IMR-90 (cell line): ENCODE data around the gene ATPAF1. TPM values are rescaled to one million over a fixed set of nuclear protein-coding genes. Genes with fewer than 3 reads are reported as not detected.

Experiments
- ATAC-seq: fragments of 200-7000 bp; cut with Tn5 transposase; 2 replicates; pipeline ENCODE4 v1.9.1; 2020; ENCODE audit warnings: low read depth, mild to moderate bottlenecking, moderate library complexity
- BruUV-seq: library from RNA; stranded (reverse); fragments of 400-500 nt; replicated peaks from 2 replicates; lab custom pipeline; 2021; lab: Mats Ljungman, UMichigan
- CTCF ChIA-PET: fragments of 300-600 bp; formaldehyde crosslinking; extraction: SDS; loops from one replicate; lab custom pipeline; 2021; ENCODE audit warnings: antibody characterized with exemption; lab: Yijun Ruan, JAX
- POLR2A ChIA-PET: fragments of 300-600 bp; sonication (Branson Sonifier 250); formaldehyde crosslinking; loops from one replicate; lab custom pipeline; 2022; ENCODE audit warnings: antibody characterized with exemption; ENCODE audit not compliant: unreplicated experiment; lab: Charles Lee
- DNase-seq: peaks from one replicate; pipeline ENCODE4 v3.0.0; 2013
- H2AFZ ChIP-seq: replicated peaks from 2 replicates; pipeline ENCODE3; 2013; ENCODE audit warnings: low read length, mild to moderate bottlenecking; ENCODE audit not compliant: poor library complexity
- H2AK5ac ChIP-seq: 2 replicates; pipeline ENCODE4 v1.6.1; 2013; ENCODE audit warnings: low read depth, low read length, inconsistent platforms
- H2AK9ac ChIP-seq: replicated peaks from 2 replicates; pipeline ENCODE3; 2013; ENCODE audit warnings: mild to moderate bottlenecking, low read depth, low read length, moderate library complexity; ENCODE audit not compliant: poor library complexity
- H2BK120ac ChIP-seq: 2 replicates; pipeline ENCODE4 v1.6.1; 2013; ENCODE audit warnings: low read depth, low read length, inconsistent platforms
- H2BK15ac ChIP-seq: 3 replicates; pipeline ENCODE4 v1.6.1; 2013; ENCODE audit warnings: low read depth, low read length, inconsistent platforms
- H2BK20ac ChIP-seq: 2 replicates; pipeline ENCODE4 v1.6.1; 2013; ENCODE audit warnings: low read depth, mild to moderate bottlenecking, inconsistent platforms, low read length, moderate library complexity
- H2BK5ac ChIP-seq: 2 replicates; pipeline ENCODE4 v1.6.1; 2013; ENCODE audit warnings: mild to moderate bottlenecking, low read depth, low read length, inconsistent platforms; ENCODE audit not compliant: poor library complexity, severe bottlenecking
- H3K14ac ChIP-seq: replicated peaks from 2 replicates; pipeline ENCODE4 v1.6.1; 2013; ENCODE audit warnings: low read depth, low read length, inconsistent platforms
- H3K18ac ChIP-seq: 2 replicates; pipeline ENCODE4 v1.6.1; 2013; ENCODE audit warnings: low read depth, low read length, control low read depth
- H3K23ac ChIP-seq: 2 replicates; pipeline ENCODE4 v1.6.1; 2013; ENCODE audit warnings: low read depth, low read length, inconsistent platforms
- H3K27ac ChIP-seq: 2 replicates; pipeline ENCODE4 v1.5.1; 2013; ENCODE audit warnings: mild to moderate bottlenecking, control low read depth, low read length; ENCODE audit not compliant: insufficient read depth
- H3K27me3 ChIP-seq: 2 replicates; pipeline ENCODE4 v1.6.1; 2013; ENCODE audit warnings: low read length; ENCODE audit not compliant: control insufficient read depth, insufficient read depth
- H3K36me3 ChIP-seq: 2 replicates; pipeline ENCODE4 v1.6.1; 2013; ENCODE audit warnings: low read length, mixed read lengths; ENCODE audit not compliant: control insufficient read depth, insufficient read depth
- H3K4ac ChIP-seq: 2 replicates; pipeline ENCODE4 v1.6.1; 2013; ENCODE audit warnings: low read depth, low read length, inconsistent platforms
- H3K4me1 ChIP-seq: 2 replicates; pipeline ENCODE4 v1.6.1; 2013; ENCODE audit warnings: low read length, mixed read lengths; ENCODE audit not compliant: control insufficient read depth, insufficient read depth
- H3K4me2 ChIP-seq: 2 replicates; pipeline ENCODE4 v1.6.1; 2013; ENCODE audit warnings: low read depth, mild to moderate bottlenecking, control low read depth, low read length, moderate library complexity
- H3K4me3 ChIP-seq: 2 replicates; pipeline ENCODE4 v1.5.1; 2013; ENCODE audit warnings: low read depth, mild to moderate bottlenecking, control low read depth, low read length, moderate library complexity; ENCODE audit not compliant: insufficient read depth
- H3K56ac ChIP-seq: 2 replicates; pipeline ENCODE4 v1.6.1; 2013; ENCODE audit warnings: low read length, inconsistent platforms; ENCODE audit not compliant: insufficient read depth; ENCODE audit errors: extremely low read depth
- H3K79me1 ChIP-seq, 2 experiments: 2 replicates each; pipeline ENCODE4 v1.6.1; 2013; ENCODE audit warnings: low read length in 2 of 2, inconsistent platforms in 1 of 2, low read depth in 1 of 2
- H3K9ac ChIP-seq: 2 replicates; pipeline ENCODE4 v1.6.1; 2013; ENCODE audit warnings: low read depth, low read length, control low read depth
- H3K9me1 ChIP-seq: 2 replicates; pipeline ENCODE4 v1.6.1; 2013; ENCODE audit warnings: low read length, inconsistent platforms; ENCODE audit not compliant: insufficient read depth
- H3K9me3 ChIP-seq: 2 replicates; pipeline ENCODE4 v1.6.1; 2013; ENCODE audit warnings: low read length; ENCODE audit not compliant: control insufficient read depth, insufficient read depth
- H4K20me1 ChIP-seq: 2 replicates; pipeline ENCODE4 v1.6.1; 2013; ENCODE audit warnings: low read length, inconsistent platforms; ENCODE audit not compliant: insufficient read depth
- H4K5ac ChIP-seq: 2 replicates; pipeline ENCODE4 v1.6.1; 2013; ENCODE audit warnings: mild to moderate bottlenecking, low read depth, low read length, control low read depth
- H4K8ac ChIP-seq, 2 experiments: 2 replicates each; pipeline ENCODE4 v1.6.1; 2013; ENCODE audit warnings: low read depth in 2 of 2, low read length in 2 of 2, control low read depth in 1 of 2, inconsistent platforms in 1 of 2
- H4K91ac ChIP-seq: 2 replicates; pipeline ENCODE4 v1.6.1; 2013; ENCODE audit warnings: low read depth, low read length, inconsistent platforms; ENCODE audit not compliant: insufficient read depth
- BHLHE40 ChIP-seq: fragments of 150-350 bp; IDR thresholded peaks from 2 replicates; pipeline ENCODE4 v1.6.1; 2016; ENCODE audit warnings: mild to moderate bottlenecking, low read depth, low read length
- CEBPB ChIP-seq: IDR thresholded peaks from 2 replicates; pipeline ENCODE4 v1.6.1; 2012; ENCODE audit warnings: low read depth, low read length, improper control_type of control experiment
- CHD1 ChIP-seq: IDR thresholded peaks from 2 replicates; pipeline ENCODE4 v1.6.1; 2012; ENCODE audit warnings: low read depth, low read length, improper control_type of control experiment
- ELK1 ChIP-seq: fragments of 150-350 bp; IDR thresholded peaks from 2 replicates; pipeline ENCODE4 v1.6.1; 2016; ENCODE audit warnings: low read depth, mild to moderate bottlenecking, low read length, moderate library complexity, borderline replicate concordance
- FOS ChIP-seq: fragments of 150-350 bp; IDR thresholded peaks from 2 replicates; pipeline ENCODE4 v1.6.1; 2016; ENCODE audit warnings: low read depth, low read length
- MAFK ChIP-seq: IDR thresholded peaks from 2 replicates; pipeline ENCODE4 v1.6.1; 2012; ENCODE audit warnings: low read depth, low read length, improper control_type of control experiment
- MAZ ChIP-seq: IDR thresholded peaks from 2 replicates; pipeline ENCODE4 v1.6.1; 2012; ENCODE audit warnings: low read depth, mild to moderate bottlenecking, low read length, improper control_type of control experiment, moderate library complexity, borderline replicate concordance
- MXI1 ChIP-seq: IDR thresholded peaks from 2 replicates; pipeline ENCODE4 v1.6.1; 2012; ENCODE audit warnings: low read depth, mild to moderate bottlenecking, low read length, moderate library complexity, borderline replicate concordance
- NFE2L2 ChIP-seq: fragments of 150-350 bp; IDR thresholded peaks from 2 replicates; pipeline ENCODE4 v1.6.1; 2016; ENCODE audit warnings: low read depth, mild to moderate bottlenecking, low read length
- POLR2A ChIP-seq: IDR thresholded peaks from 2 replicates; pipeline ENCODE4 v1.6.1; 2012; ENCODE audit warnings: mild to moderate bottlenecking, low read depth, low read length
- RAD21 ChIP-seq: IDR thresholded peaks from 2 replicates; pipeline ENCODE4 v1.6.1; 2012; ENCODE audit warnings: low read length, improper control_type of control experiment
- RCOR1 ChIP-seq: IDR thresholded peaks from 2 replicates; pipeline ENCODE4 v1.6.1; 2012; ENCODE audit warnings: mild to moderate bottlenecking, low read length, improper control_type of control experiment; ENCODE audit not compliant: insufficient replicate concordance
- RFX5 ChIP-seq: IDR thresholded peaks from 2 replicates; pipeline ENCODE4 v1.8.0; 2012; ENCODE audit warnings: low read depth, mild to moderate bottlenecking, low read length, moderate library complexity
- SMC3 ChIP-seq: fragments of 150-350 bp; IDR thresholded peaks from 2 replicates; pipeline ENCODE4 v1.6.1; 2016; ENCODE audit warnings: low read depth, mild to moderate bottlenecking, antibody characterized with exemption, low read length, moderate library complexity
- USF2 ChIP-seq: fragments of 150-350 bp; IDR thresholded peaks from 2 replicates; pipeline ENCODE4 v1.6.1; 2017; ENCODE audit warnings: mild to moderate bottlenecking, antibody characterized with exemption, low read length, low read depth
- WGBS, 2 experiments: methylation state at CpG; one replicate each; pipeline versions ENCODE4 v1.1.5 to v1.1.7; 2013; ENCODE audit warnings: missing lambda C conversion rate in 2 of 2; ENCODE audit not compliant: insufficient read length in 1 of 2; ENCODE audit errors: extremely low coverage in 2 of 2; 5-methylcytosine and 5-hydroxymethylcytosine counted together
- dilution Hi-C: fragments of 300-500 bp; cut with HindIII; formaldehyde crosslinking; loops from one replicate; pipeline ENCODE4 v1.14.3; 2018; ENCODE audit warnings: low sequenced_read_pairs; ENCODE audit not compliant: unreplicated experiment
- in situ Hi-C: fragments of 300-500 bp; cut with MboI; formaldehyde crosslinking; loops from 3 replicates; pipeline ENCODE4 v1.14.3; 2019; ENCODE audit warnings: low sequenced_read_pairs, inconsistent platforms, mixed read lengths
- intact Hi-C: fragments of 100-400 bp; cut with micrococcal nuclease; formaldehyde crosslinking; loops from 2 replicates; pipeline ENCODE4 v1.10.0; 2022
- polyA plus RNA-seq, 3 experiments: library from polyadenylated mRNA; depleted of rRNA; stranded (reverse); fragments of >200 nt; gene quantifications; 2 replicates each; pipeline ENCODE4 v1.2.3, GENCODE V29; 2012; ENCODE audit warnings: low replicate concordance in 1 of 3
- total RNA-seq: library from RNA; depleted of rRNA; stranded (reverse); fragments of >200 nt; gene quantifications from 2 replicates; pipeline ENCODE4 v1.2.3, GENCODE V29; 2012
- TF ChIP-seq, protein P1 (sequence below): conservative IDR thresholded peaks from 2 replicates; pipeline ENCODE4 v1.5.1; 2012; ENCODE audit warnings: mild to moderate bottlenecking, low read depth, low read length, improper control_type of control experiment

The ATPAF1 gene
- total and polyA plus RNA-seq, 2 of the 4 experiments (the other 2 are of a cell fraction): 55.5 to 80.3 TPM

- WGBS, 2 experiments: 100% methylated on average over 1 of the region's 2 CpGs; no CpG with 5 or more reads in 1 of the 2 experiments
- Histone ChIP-seq H2BK120ac (no peak overlapping the region), H2AK9ac (no peak overlapping the region), H3K14ac (no peak overlapping the region), H2AK5ac (no peak overlapping the region), H3K4me1 (no peaks in the 10 kb centered on the region), H3K9ac (no peak overlapping the region), H3K4ac (no peak overlapping the region), H3K27me3 (no peaks in the 10 kb centered on the region), H3K23ac (no peak overlapping the region), H2BK5ac (no peak overlapping the region), H4K20me1 (no peaks in the 10 kb centered on the region), H2BK20ac (no peak overlapping the region), H2BK15ac (no peak overlapping the region), H4K5ac (no peak overlapping the region), H3K9me3 (no peaks in the 10 kb centered on the region), H3K18ac (no peak overlapping the region), H3K56ac (no peak overlapping the region), H3K27ac (no peak overlapping the region), H2AFZ (no peak overlapping the region), H3K4me3 (no peak overlapping the region), H3K4me2 (no peak overlapping the region), H3K9me1 (no peaks in the 10 kb centered on the region; the same call in 1 of the 2 replicates), H4K8ac (no peak overlapping the region), H3K36me3 (peaks cover 21% of the 10 kb centered on the region), H4K91ac (no peak overlapping the region), H3K79me1 (no peaks in the 10 kb centered on the region)
- CTCF ChIA-PET: no interaction called here
- ATAC-seq: no peak
- dilution Hi-C loops: no loop called here
- intact Hi-C loops: no loop called here
- in situ Hi-C loops: no loop called here
- DNase-seq: no peak
- BruUV-seq: TSS peak; percentile 77
- POLR2A ChIA-PET: no interaction called here
- TF ChIP-seq MAZ (no peak), POLR2A (no peak), CHD1 (no peak), ELK1 (no peak), RCOR1 (no peak), NFE2L2 (no peak), BHLHE40 (no peak), USF2 (no peak), SMC3 (no peak), CEBPB (no peak), RAD21 (no peak), RFX5 (no peak), FOS (no peak), MAFK (no peak), MXI1 (no peak)
- TF ChIP-seq, protein P1, sequence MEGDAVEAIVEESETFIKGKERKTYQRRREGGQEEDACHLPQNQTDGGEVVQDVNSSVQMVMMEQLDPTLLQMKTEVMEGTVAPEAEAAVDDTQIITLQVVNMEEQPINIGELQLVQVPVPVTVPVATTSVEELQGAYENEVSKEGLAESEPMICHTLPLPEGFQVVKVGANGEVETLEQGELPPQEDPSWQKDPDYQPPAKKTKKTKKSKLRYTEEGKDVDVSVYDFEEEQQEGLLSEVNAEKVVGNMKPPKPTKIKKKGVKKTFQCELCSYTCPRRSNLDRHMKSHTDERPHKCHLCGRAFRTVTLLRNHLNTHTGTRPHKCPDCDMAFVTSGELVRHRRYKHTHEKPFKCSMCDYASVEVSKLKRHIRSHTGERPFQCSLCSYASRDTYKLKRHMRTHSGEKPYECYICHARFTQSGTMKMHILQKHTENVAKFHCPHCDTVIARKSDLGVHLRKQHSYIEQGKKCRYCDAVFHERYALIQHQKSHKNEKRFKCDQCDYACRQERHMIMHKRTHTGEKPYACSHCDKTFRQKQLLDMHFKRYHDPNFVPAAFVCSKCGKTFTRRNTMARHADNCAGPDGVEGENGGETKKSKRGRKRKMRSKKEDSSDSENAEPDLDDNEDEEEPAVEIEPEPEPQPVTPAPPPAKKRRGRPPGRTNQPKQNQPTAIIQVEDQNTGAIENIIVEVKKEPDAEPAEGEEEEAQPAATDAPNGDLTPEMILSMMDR: no peak
These were observed 33.0 kb downstream of the ATPAF1 start for GRCh38 chr1:46635205-46635604.
